ENCODE results near the gene NUDT22.
A peak's percentile ranks its signal among the peaks of the same experiment; 100 is the strongest.

GRCh38 chr11:64240435-64241240, 14.6 kb downstream of the NUDT22 start, which contains the start of gene FKBP2:
- no peak for TF ChIP-seq CTCF (IDR thresholded peaks at IDR 0.05)
- peak; percentile 81 for TF ChIP-seq POLR2A (IDR thresholded peaks at IDR 0.05)
- TF ChIP-seq POLR2AphosphoS5 (IDR thresholded peaks at IDR 0.05), result peak; percentile 85 to 98 (median 95)
